Anterior cingulate cortex (tissue), 58 donors: ENCODE results near the gene MCRIP1.
A peak's percentile ranks its signal among the peaks of the same experiment; 100 is the strongest.

ENCODE experiments used
- DNase-seq, 58 donors: peaks; one replicate each; lab custom pipeline; 2025; lab: John Stamatoyannopoulos, UW

Gene MCRIP1

GRCh38 chr17:81863123-81863675, 30.1 kb upstream of the MCRIP1 start:
- no peak for DNase-seq

- DNase-seq, result peak; percentile 92 to 100 (median 100)
Observed at GRCh38 chr17:81860756-81861568, 27.9 kb upstream of the MCRIP1 start.

- peak in 2 of 58 donors; percentile 100 for DNase-seq
Observed at GRCh38 chr17:81859906-81860755, 27.0 kb upstream of the MCRIP1 start, which contains the start of gene P4HB. P4HB (minus strand) TSS chr17:81860535; CDS start chr17:81860471, 64 bp downstream.

DNA sequence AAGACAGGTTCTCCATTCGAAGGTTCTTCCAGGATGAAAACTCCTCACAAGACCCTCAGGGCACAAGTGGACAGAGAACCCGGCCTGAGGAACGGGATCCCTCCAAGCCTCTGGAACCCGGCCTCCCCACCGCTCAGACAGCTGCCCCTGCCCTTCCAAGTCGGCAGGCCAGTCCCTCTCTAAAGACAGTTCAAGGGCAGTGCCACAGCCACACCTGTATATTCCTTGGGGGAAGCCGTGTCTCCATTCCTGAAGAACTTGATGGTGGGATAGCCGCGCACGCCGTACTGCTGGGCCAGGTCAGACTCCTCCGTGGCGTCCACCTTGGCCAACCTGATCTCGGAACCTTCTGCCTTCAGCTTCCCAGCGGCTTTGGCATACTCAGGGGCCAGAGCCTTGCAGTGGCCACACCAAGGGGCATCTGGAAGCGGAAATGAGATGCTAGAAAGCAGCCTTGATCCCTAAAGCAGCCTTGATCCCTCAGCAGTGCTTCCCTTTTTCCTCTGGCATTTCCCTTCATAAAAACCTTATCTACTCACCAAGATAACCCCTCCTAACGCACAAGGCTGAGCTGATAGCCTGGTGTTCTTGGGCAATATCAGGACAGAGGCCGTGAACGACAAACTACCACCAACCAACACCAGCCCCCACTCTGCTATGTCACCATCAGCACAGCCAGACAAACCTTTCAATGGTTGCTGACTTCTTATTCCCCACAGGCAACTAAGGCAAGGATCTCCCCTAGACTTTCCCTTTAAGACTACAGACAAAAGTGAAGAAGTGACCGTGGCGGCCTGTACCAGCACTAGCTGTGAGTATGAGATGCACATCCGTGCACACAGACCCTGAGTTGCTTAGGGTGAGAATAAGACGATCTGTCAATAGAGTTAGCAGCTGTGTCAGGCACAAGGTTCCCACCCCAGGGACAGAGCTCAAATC, 26.1 kb upstream of the MCRIP1 start:
- DNase-seq, result no peak

DNA sequence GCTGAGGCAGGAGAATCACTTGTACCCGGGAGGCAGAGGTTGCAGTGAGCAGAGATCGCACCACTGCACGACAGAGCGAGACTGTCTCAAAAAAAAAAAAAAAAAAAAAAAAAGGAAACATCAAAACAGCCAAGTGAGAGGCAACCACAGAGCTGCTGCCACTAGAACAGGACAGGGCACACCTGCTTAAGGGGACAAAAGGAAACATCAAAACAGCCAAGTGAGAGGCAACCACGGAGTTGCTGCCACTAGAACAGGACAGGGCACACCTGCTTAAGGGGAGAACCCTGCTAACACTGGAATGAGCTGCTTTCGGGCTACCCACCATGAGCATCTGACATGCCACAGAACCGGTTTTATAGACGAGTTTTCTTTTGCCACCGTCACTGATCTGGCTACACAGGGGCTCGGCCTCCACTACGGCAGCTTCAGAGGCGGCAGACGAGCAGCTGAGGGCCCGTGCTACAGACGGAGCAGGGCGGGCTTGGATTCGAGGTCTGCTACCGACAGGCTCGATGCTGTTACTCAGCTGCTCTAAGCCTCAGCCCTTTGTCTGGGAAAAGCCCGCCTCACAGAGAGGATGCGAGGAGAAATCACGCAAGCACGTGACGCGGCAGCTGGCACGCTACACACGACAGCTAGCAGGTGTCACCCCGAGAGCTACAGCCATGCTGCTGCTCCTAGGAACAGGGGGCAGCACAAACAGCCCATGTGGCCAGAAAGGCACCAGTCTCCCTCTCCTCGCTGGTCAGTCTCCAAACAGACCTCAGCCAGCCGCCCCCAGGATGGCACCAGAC, 25.3 kb upstream of the MCRIP1 start:
- DNase-seq, result no peak

DNA sequence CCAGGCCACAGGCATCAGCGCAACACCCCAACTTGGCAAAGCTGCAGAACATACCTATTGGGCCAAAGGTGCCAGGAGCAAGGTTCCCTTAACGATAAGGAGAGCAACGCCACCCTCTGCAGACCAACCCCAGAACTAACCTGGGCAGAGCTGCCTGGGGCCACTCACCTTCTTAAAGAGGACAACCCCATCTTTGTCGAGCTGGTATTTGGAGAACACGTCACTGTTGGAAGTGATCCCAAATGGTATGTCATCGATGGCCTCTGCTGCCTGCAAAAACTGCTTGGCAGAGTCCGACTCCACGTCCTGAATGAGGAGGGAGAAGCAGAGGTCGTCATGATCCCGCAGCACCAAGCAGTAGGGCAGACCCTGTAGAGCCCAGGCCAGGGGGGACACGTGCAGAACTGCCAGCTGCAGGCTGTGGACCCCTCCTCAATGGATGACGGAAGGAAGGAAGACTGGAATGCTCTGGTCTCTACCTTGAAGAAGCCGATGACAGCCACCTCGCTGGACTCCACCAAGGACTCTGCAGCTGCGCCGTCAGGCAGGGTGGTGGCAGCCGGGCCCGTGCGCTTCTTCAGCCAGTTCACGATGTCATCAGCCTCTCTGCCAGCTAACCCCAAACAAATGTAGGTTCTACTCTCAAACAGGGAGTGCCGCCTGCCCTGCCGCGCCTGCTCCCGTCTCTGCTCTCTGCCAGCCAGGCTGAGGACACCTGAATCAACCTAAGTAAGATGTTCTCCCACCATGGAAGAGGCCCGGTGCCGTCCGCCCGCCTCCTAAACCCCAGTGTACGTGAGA, 22.1 kb upstream of the MCRIP1 start:
- no peak for DNase-seq

DNA sequence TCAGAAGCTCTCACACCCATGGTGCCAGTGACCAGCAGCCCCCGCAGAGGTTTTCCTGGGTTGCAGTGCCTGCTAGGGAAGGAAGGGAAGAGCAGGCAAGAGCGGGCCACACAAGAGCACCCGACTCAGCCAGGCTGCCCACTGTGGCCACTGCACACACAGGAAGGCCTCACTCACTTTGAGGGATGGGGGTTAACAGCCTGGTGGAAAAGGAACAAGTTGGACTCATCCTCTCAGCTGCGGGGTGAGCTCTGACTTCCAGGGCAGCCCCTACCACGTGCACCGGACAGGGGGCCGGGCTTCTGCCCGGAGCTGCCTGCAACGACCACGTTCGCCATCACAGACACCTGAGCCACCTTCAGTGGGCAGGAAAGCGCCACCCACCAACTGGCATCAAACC, 19.1 kb upstream of the MCRIP1 start:
- DNase-seq, result no peak

DNA sequence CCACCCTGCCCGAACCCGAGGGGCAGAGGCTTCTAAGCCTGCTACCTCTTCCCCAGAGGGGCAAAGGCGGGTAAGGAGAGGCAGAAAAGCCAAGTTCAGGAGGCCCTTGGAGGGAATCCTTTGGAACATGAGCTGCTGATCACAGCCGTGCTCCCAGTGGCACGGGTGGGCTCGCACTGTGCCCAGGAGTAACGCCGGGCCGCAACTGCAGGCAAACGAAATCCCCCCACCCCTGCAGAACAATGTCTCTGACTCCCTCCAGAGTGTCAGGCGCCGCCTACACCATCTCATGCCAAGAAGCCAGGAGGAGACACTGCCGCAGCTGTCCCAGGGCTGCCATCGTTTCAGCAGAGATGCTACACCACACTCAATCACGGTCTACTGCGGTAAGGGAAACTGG, 18.3 kb upstream of the MCRIP1 start:
- DNase-seq, result no peak

GRCh38 chr17:81849457-81849856, 16.4 kb upstream of the MCRIP1 start:
- no peak for DNase-seq

- DNase-seq, result no peak
Observed at GRCh38 chr17:81846743-81847689, 13.9 kb upstream of the MCRIP1 start.

- DNase-seq, result no peak
Observed at GRCh38 chr17:81845881-81846742, 13.0 kb upstream of the MCRIP1 start.

GRCh38 chr17:81845361-81845760, 12.3 kb upstream of the MCRIP1 start:
- no peak for DNase-seq

- no peak for DNase-seq
Observed at GRCh38 chr17:81844887-81845286, 11.8 kb upstream of the MCRIP1 start.

DNA sequence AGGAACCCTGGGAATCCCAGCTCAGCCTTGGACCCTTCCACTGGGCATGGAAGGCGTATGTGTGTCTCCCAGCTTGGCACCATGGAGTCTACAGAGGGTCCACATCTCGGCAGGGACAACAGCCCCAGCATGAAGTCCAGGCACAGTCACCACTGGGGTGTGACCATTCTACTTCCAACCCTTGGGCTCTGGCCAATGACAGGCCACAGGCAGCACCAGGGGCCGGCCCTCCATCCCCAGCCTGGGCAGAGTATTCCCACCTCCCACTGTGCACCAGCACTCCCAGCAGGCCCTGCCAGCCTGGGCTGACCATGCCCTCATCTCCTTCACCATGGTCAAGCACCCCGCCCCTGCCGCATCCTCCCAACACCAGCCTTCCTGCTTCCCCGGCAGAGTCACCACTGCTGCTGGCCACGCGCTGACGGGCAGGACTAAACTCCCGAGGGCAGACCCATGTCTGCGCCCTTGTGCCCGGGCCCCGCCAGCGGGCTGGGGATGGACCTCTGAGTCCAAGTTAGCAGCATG, 11.3 kb upstream of the MCRIP1 start:
- no peak for DNase-seq

DNA sequence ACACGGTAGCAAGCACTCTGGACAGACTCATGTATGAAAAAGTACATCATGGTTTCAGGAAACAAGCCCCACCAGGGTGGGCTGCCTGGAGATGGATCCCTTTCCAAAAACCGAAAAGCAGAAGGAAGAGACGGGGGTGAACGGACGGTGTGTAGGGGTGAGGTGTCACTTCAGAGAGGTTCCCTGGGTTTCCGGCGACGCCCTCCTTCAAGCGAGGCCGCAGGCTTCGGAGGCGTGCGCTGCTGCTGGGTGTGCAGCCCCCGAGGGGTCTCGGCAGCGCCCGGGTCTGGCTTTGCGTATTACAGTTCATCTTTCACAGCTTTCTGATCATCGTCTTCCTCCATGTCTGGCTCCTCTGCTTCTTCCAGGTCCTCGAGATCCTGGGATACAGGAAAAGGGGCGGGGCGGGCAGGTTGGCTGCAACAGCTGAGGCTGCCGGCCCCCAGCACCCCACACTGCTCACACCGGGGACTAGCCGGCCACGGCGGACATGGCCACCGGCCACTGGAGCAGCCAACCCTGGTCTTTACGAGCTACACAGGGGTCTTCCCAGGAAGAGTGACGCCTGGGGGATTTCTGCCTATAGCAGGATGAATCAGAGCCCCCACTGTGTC, 10.7 kb upstream of the MCRIP1 start:
- DNase-seq, result no peak
